ENCODE results near the gene PRR27. TPM values are rescaled to one million over a fixed set of nuclear protein-coding genes. Genes with fewer than 3 reads are reported as not detected.

Gene PRR27
- total RNA-seq, 1 donor from 2014 or later, result not detected

DNA sequence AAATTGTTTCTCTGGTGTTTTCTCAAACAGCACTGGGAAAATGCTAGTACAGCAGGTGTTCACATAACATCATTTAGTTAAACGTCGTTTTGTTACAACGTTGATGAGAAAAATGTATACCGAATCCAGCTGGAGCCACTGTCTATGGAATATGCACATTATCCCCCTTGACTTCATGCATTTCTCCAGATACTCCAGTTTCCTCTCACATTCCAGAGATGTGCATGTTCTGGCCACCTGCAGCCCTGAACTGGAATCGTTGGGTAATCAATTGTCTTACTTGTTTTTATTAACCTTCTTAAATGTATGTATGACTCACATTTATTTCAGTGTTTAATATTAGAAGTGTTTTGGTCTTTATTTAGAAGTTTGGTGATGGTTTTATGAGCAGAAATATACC is 23.1 kb downstream of the PRR27 start:
- TF ChIP-seq, protein P1, sequence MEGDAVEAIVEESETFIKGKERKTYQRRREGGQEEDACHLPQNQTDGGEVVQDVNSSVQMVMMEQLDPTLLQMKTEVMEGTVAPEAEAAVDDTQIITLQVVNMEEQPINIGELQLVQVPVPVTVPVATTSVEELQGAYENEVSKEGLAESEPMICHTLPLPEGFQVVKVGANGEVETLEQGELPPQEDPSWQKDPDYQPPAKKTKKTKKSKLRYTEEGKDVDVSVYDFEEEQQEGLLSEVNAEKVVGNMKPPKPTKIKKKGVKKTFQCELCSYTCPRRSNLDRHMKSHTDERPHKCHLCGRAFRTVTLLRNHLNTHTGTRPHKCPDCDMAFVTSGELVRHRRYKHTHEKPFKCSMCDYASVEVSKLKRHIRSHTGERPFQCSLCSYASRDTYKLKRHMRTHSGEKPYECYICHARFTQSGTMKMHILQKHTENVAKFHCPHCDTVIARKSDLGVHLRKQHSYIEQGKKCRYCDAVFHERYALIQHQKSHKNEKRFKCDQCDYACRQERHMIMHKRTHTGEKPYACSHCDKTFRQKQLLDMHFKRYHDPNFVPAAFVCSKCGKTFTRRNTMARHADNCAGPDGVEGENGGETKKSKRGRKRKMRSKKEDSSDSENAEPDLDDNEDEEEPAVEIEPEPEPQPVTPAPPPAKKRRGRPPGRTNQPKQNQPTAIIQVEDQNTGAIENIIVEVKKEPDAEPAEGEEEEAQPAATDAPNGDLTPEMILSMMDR (IDR thresholded peaks at IDR 0.05; ENCODE audit: unreplicated experiment), result no peak
- no peak for DNase-seq (ENCODE audit: low spot score)
- no peak overlapping the region for H3K4me3 Mint-ChIP-seq (ENCODE audit: unreplicated experiment)
- no peaks in the 10 kb centered on the region for H3K9me3 Mint-ChIP-seq (ENCODE audit: unreplicated experiment)
- no peaks in the 10 kb centered on the region for H3K36me3 Mint-ChIP-seq (ENCODE audit: low read depth, unreplicated experiment)
- no peak overlapping the region for H3K27ac Mint-ChIP-seq (ENCODE audit: unreplicated experiment)
- H3K27me3 Mint-ChIP-seq (ENCODE audit: unreplicated experiment), result no peaks in the 10 kb centered on the region
- no peaks in the 10 kb centered on the region for H3K4me1 Mint-ChIP-seq (ENCODE audit: unreplicated experiment)

DNA sequence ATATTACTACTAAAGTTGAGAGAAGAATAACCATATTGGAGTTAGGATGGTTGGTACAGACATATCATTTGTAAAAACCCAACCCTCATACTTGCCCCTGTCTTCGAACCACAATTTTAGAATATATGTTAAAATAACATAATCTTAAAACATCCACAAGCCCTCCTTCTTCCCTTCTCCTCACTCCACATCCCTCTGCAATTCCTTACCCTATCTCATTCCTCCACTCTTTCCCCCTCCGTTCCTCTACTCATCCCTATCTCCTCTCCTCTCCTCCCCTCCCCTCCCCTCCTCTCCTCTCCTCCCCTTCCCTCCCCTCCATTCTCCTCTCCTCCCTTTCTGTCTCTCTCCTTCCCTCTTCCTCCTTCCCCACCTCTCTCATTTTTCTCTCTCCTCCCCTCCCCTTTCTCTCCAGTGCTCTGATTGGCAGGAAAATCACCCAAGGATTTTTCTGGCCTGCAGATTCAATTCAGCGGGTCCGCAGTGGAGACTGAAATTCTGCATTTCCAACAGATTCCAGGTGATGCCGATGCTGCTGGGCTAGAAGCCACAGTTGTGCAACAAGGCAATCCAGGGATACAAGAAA is 24.1 kb downstream of the PRR27 start:
- no peak for DNase-seq (ENCODE audit: low spot score)
- no peak overlapping the region for H3K4me3 Mint-ChIP-seq (ENCODE audit: unreplicated experiment)
- TF ChIP-seq, protein P1 (IDR thresholded peaks at IDR 0.05; ENCODE audit: unreplicated experiment), result no peak
- H3K27me3 Mint-ChIP-seq (ENCODE audit: unreplicated experiment), result no peaks in the 10 kb centered on the region
- H3K27ac Mint-ChIP-seq (ENCODE audit: unreplicated experiment), result no peak overlapping the region
- H3K9me3 Mint-ChIP-seq (ENCODE audit: unreplicated experiment), result no peaks in the 10 kb centered on the region
- H3K4me1 Mint-ChIP-seq (ENCODE audit: unreplicated experiment), result no peaks in the 10 kb centered on the region
- H3K36me3 Mint-ChIP-seq (ENCODE audit: low read depth, unreplicated experiment), result no peaks in the 10 kb centered on the region

DNA sequence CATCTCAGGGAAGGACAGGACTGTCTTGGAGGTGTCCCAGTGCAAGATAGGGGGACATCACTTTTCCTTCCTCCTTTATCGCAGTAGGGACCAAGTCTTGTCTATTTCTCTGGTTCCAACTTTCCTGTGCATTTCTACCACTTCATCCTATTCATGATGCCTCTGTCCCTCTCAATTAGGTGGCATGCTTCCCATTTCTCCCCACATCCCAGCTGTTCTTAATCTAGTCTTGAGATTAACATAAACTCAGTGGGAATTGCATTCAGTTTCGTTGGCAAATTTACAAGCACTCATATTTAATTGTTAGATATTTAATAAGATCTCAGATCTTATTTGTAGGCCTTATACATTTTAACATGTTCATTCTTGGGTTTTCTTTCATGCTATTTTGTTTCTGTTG is 25.8 kb downstream of the PRR27 start:
- no peak for DNase-seq (ENCODE audit: low spot score)
- no peaks in the 10 kb centered on the region for H3K36me3 Mint-ChIP-seq (ENCODE audit: low read depth, unreplicated experiment)
- H3K9me3 Mint-ChIP-seq (ENCODE audit: unreplicated experiment), result no peaks in the 10 kb centered on the region
- no peaks in the 10 kb centered on the region for H3K4me1 Mint-ChIP-seq (ENCODE audit: unreplicated experiment)
- H3K27ac Mint-ChIP-seq (ENCODE audit: unreplicated experiment), result no peak overlapping the region
- TF ChIP-seq, protein P1 (IDR thresholded peaks at IDR 0.05; ENCODE audit: unreplicated experiment), result no peak
- no peaks in the 10 kb centered on the region for H3K27me3 Mint-ChIP-seq (ENCODE audit: unreplicated experiment)
- no peak overlapping the region for H3K4me3 Mint-ChIP-seq (ENCODE audit: unreplicated experiment)

DNA sequence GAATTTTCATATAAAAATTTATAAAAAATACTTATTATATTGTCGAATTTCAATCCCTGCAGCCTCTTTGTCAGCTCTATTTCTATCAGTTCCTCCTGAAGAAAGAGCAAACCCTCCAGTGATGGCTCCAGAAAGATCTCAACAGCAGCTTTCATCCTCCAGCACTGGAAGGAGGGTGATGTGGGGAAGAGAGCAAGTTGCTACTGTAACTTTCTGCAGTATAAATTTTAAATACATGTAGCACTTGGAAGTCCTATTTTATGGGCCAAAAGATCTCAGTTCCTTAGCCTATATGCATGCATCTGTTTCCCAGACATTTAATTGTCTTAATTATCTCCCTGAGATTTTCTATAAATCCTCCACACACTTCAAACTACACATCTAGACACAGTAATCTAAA is 27.8 kb downstream of the PRR27 start:
- no peak for DNase-seq (ENCODE audit: low spot score)
- Mint-ChIP-seq H3K36me3 (ENCODE audit: low read depth, unreplicated experiment) (no peaks in the 10 kb centered on the region), H3K9me3 (ENCODE audit: unreplicated experiment) (no peaks in the 10 kb centered on the region), H3K4me3 (ENCODE audit: unreplicated experiment) (no peak overlapping the region), H3K27me3 (ENCODE audit: unreplicated experiment) (no peaks in the 10 kb centered on the region), H3K4me1 (ENCODE audit: unreplicated experiment) (no peaks in the 10 kb centered on the region), H3K27ac (ENCODE audit: unreplicated experiment) (no peak overlapping the region)
- TF ChIP-seq, protein P1 (IDR thresholded peaks at IDR 0.05; ENCODE audit: unreplicated experiment), result no peak

DNA sequence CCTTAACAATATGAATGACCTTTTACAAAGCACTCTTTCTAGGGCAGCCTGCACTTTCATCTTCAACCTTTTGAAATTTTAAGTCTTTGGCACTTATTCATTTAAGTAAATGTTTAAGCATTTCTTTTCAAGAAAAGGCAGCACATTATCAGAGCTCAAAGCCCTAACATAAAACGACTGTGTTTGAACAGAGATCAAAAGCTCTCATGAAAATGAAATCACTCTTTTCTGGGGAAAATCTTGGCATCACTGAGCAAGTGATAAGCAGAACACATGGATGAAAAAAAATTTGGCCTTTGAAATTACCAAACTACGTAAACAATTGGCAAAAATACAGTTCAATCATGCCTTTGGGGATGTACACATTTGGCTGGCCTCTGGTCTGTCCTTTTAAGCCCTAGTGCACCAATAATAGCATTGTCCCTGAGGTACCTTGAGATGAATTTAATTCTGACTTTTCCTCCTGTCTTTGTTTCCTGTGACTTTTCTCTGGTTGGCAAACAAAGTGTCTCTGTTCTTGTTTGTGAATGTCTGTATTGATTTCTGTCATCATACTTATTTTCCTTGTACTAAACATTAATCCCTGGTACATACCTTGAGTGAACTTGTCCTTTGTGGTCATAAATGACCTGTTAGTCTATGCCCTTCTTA is 28.6 kb downstream of the PRR27 start:
- H3K9me3 Mint-ChIP-seq (ENCODE audit: unreplicated experiment), result no peaks in the 10 kb centered on the region
- H3K27me3 Mint-ChIP-seq (ENCODE audit: unreplicated experiment), result no peaks in the 10 kb centered on the region
- H3K36me3 Mint-ChIP-seq (ENCODE audit: low read depth, unreplicated experiment), result no peaks in the 10 kb centered on the region
- no peak overlapping the region for H3K4me3 Mint-ChIP-seq (ENCODE audit: unreplicated experiment)
- DNase-seq (ENCODE audit: low spot score), result no peak
- H3K4me1 Mint-ChIP-seq (ENCODE audit: unreplicated experiment), result no peaks in the 10 kb centered on the region
- TF ChIP-seq, protein P1 (IDR thresholded peaks at IDR 0.05; ENCODE audit: unreplicated experiment), result no peak
- no peak overlapping the region for H3K27ac Mint-ChIP-seq (ENCODE audit: unreplicated experiment)
